ENCODE measurements around the gene CENPT.
A peak's percentile ranks its signal among the peaks of the same experiment; 100 is the strongest.
"Not testable (repeated sequence)": the region's sequence is repeated elsewhere in the genome, so short reads cannot be mapped to it uniquely, and the experiment has no call there.

The CENPT gene

GRCh38 chr16:67868290-67868689 lies 20.8 kb upstream of the CENPT start:
- H3K4me2 ChIP-seq (ENCODE audit: insufficient read depth, low read length, poor library complexity, severe bottlenecking), result no peak overlapping the region
- no peak overlapping the region for H3K23ac ChIP-seq (ENCODE audit: low read depth, low read length, poor library complexity)
- H2AFZ ChIP-seq (ENCODE audit: low read length), result no peak overlapping the region
- H3K4me3 ChIP-seq (ENCODE audit: low read length in 2 of 2), result peak overlapping the region in 1 of 2 donors; percentile 13
- peaks cover 0 to 6% of the 10 kb centered on the region in 2 donors for H3K4me1 ChIP-seq (ENCODE audit: control insufficient read depth in 2 of 2, insufficient read depth in 1 of 2, low read depth in 1 of 2, low read length in 2 of 2)
- no peak for DNase-seq (ENCODE audit: low spot score)
- WGBS, 2 donors (ENCODE audit: extremely low coverage in 2 of 2, insufficient read length in 2 of 2, insufficient replicate concordance in 1 of 2), result no CpG with 5 or more reads among the region's 6 CpGs
- H3K9me3 ChIP-seq (replicated peaks in 1 of 2; ENCODE audit: control insufficient read depth in 2 of 2, insufficient read depth in 1 of 2, low read depth in 1 of 2, low read length in 2 of 2), result no peaks in the 10 kb centered on the region
- H4K91ac ChIP-seq (ENCODE audit: low read depth, low read length, poor library complexity), result peak overlapping the region; percentile 35
- H3K79me1 ChIP-seq (ENCODE audit: low read depth, low read length), result peaks cover 3% of the 10 kb centered on the region
- H3K36me3 ChIP-seq (replicated peaks in 1 of 2; ENCODE audit: control insufficient read depth in 2 of 2, insufficient read depth in 2 of 2, low read length in 2 of 2), result peaks cover 32 to 87% of the 10 kb centered on the region in 2 donors
- no peak overlapping the region for H3K4ac ChIP-seq (ENCODE audit: low read length)
- H2BK5ac ChIP-seq (ENCODE audit: low read length), result no peak overlapping the region
- no peak overlapping the region for H2AK5ac ChIP-seq (ENCODE audit: low read depth, low read length)
- H3K27ac ChIP-seq (replicated peaks; ENCODE audit: low read length), result no peak overlapping the region
- no peak overlapping the region for H3K14ac ChIP-seq (ENCODE audit: low read length)
- no peak overlapping the region for H3K18ac ChIP-seq (ENCODE audit: low read length)
- H3K9ac ChIP-seq (ENCODE audit: low read depth, low read length, poor library complexity), result no peak overlapping the region
- H3K27me3 ChIP-seq (ENCODE audit: control insufficient read depth in 3 of 3, insufficient read depth in 3 of 3, low read depth in 1 of 3, low read length in 3 of 3), result no peaks in the 10 kb centered on the region
- no peak overlapping the region for H4K8ac ChIP-seq (ENCODE audit: low read depth, low read length)
- no peak overlapping the region for H2BK12ac ChIP-seq (ENCODE audit: low read length)
- H2BK15ac ChIP-seq (ENCODE audit: low read length), result no peak overlapping the region
- no peak overlapping the region for H2BK120ac ChIP-seq (ENCODE audit: low read depth, low read length)

- Histone ChIP-seq H3K14ac (ENCODE audit: low read length) (no peak overlapping the region), H3K9ac (ENCODE audit: low read depth, low read length, poor library complexity) (no peak overlapping the region), H3K79me1 (ENCODE audit: low read depth, low read length) (peaks cover 15% of the 10 kb centered on the region), H2BK15ac (ENCODE audit: low read length) (no peak overlapping the region), H2BK12ac (ENCODE audit: low read length) (no peak overlapping the region), H3K27me3 (ENCODE audit: control insufficient read depth in 3 of 3, insufficient read depth in 3 of 3, low read depth in 1 of 3, low read length in 3 of 3) (no peaks in the 10 kb centered on the region), H2AFZ (ENCODE audit: low read length) (no peak overlapping the region), H3K4ac (ENCODE audit: low read length) (no peak overlapping the region), H2BK120ac (ENCODE audit: low read depth, low read length) (no peak overlapping the region), H3K23ac (ENCODE audit: low read depth, low read length, poor library complexity) (no peak overlapping the region), H3K4me2 (ENCODE audit: insufficient read depth, low read length, poor library complexity, severe bottlenecking) (no peak overlapping the region), H4K8ac (ENCODE audit: low read depth, low read length) (no peak overlapping the region), H3K27ac (replicated peaks; ENCODE audit: low read length) (no peak overlapping the region), H3K9me3 (replicated peaks in 1 of 2; ENCODE audit: control insufficient read depth in 2 of 2, insufficient read depth in 1 of 2, low read depth in 1 of 2, low read length in 2 of 2) (no peaks in the 10 kb centered on the region), H3K36me3 (replicated peaks in 1 of 2; ENCODE audit: control insufficient read depth in 2 of 2, insufficient read depth in 2 of 2, low read length in 2 of 2) (peaks cover 36 to 95% of the 10 kb centered on the region in 2 donors), H2BK5ac (ENCODE audit: low read length) (no peak overlapping the region), H2AK5ac (ENCODE audit: low read depth, low read length) (no peak overlapping the region), H4K91ac (ENCODE audit: low read depth, low read length, poor library complexity) (no peak overlapping the region), H3K4me3 (ENCODE audit: low read length in 2 of 2) (no peak overlapping the region), H3K4me1 (ENCODE audit: control insufficient read depth in 2 of 2, insufficient read depth in 1 of 2, low read depth in 1 of 2, low read length in 2 of 2) (peaks cover 0 to 5% of the 10 kb centered on the region in 2 donors), H3K18ac (ENCODE audit: low read length) (no peak overlapping the region)
- DNase-seq (ENCODE audit: low spot score), result no peak
- WGBS, 2 donors (ENCODE audit: extremely low coverage in 2 of 2, insufficient read length in 2 of 2, insufficient replicate concordance in 1 of 2), result no CpG with 5 or more reads among the region's 2 CpGs
These were observed 17.8 kb upstream of the CENPT start for GRCh38 chr16:67865318-67865717.

- no peak overlapping the region for H3K4me3 ChIP-seq (ENCODE audit: low read length in 2 of 2)
- H2BK15ac ChIP-seq (ENCODE audit: low read length), result no peak overlapping the region
- H3K4me1 ChIP-seq (ENCODE audit: control insufficient read depth in 2 of 2, insufficient read depth in 1 of 2, low read depth in 1 of 2, low read length in 2 of 2), result peaks cover 0 to 5% of the 10 kb centered on the region in 2 donors
- H4K91ac ChIP-seq (ENCODE audit: low read depth, low read length, poor library complexity), result no peak overlapping the region
- H3K9ac ChIP-seq (ENCODE audit: low read depth, low read length, poor library complexity), result no peak overlapping the region
- no peak overlapping the region for H2BK5ac ChIP-seq (ENCODE audit: low read length)
- no peak overlapping the region for H2BK120ac ChIP-seq (ENCODE audit: low read depth, low read length)
- no peak overlapping the region for H4K8ac ChIP-seq (ENCODE audit: low read depth, low read length)
- no peak overlapping the region for H3K18ac ChIP-seq (ENCODE audit: low read length)
- DNase-seq (ENCODE audit: low spot score), result no peak
- no peak overlapping the region for H3K27ac ChIP-seq (replicated peaks; ENCODE audit: low read length)
- H3K23ac ChIP-seq (ENCODE audit: low read depth, low read length, poor library complexity), result no peak overlapping the region
- no peak overlapping the region for H2AFZ ChIP-seq (ENCODE audit: low read length)
- H3K36me3 ChIP-seq (replicated peaks in 1 of 2; ENCODE audit: control insufficient read depth in 2 of 2, insufficient read depth in 2 of 2, low read length in 2 of 2), result peaks cover 31 to 91% of the 10 kb centered on the region in 2 donors
- H3K4me2 ChIP-seq (ENCODE audit: insufficient read depth, low read length, poor library complexity, severe bottlenecking), result no peak overlapping the region
- H3K27me3 ChIP-seq (ENCODE audit: control insufficient read depth in 3 of 3, insufficient read depth in 3 of 3, low read depth in 1 of 3, low read length in 3 of 3), result no peaks in the 10 kb centered on the region
- H3K14ac ChIP-seq (ENCODE audit: low read length), result no peak overlapping the region
- H2BK12ac ChIP-seq (ENCODE audit: low read length), result no peak overlapping the region
- H3K9me3 ChIP-seq (replicated peaks in 1 of 2; ENCODE audit: control insufficient read depth in 2 of 2, insufficient read depth in 1 of 2, low read depth in 1 of 2, low read length in 2 of 2), result no peaks in the 10 kb centered on the region
- H2AK5ac ChIP-seq (ENCODE audit: low read depth, low read length), result no peak overlapping the region
- H3K4ac ChIP-seq (ENCODE audit: low read length), result no peak overlapping the region
- peaks cover 15% of the 10 kb centered on the region for H3K79me1 ChIP-seq (ENCODE audit: low read depth, low read length)
- WGBS, 2 donors (ENCODE audit: extremely low coverage in 2 of 2, insufficient read length in 2 of 2, insufficient replicate concordance in 1 of 2), result no CpG with 5 or more reads among the region's 2 CpGs
These were observed 17.1 kb upstream of the CENPT start for GRCh38 chr16:67864594-67864993.

GRCh38 chr16:67864044-67864443 lies 16.6 kb upstream of the CENPT start:
- peaks cover 31 to 92% of the 10 kb centered on the region in 2 donors for H3K36me3 ChIP-seq (replicated peaks in 1 of 2; ENCODE audit: control insufficient read depth in 2 of 2, insufficient read depth in 2 of 2, low read length in 2 of 2)

More at GRCh38 chr16:67864044-67864443, 16.6 kb upstream of the CENPT start:
- not testable (repeated sequence) for H3K4me2 ChIP-seq (ENCODE audit: insufficient read depth, low read length, poor library complexity, severe bottlenecking); H4K91ac ChIP-seq (ENCODE audit: low read depth, low read length, poor library complexity); H3K4ac ChIP-seq (ENCODE audit: low read length); H3K14ac ChIP-seq (ENCODE audit: low read length); H2BK15ac ChIP-seq (ENCODE audit: low read length); H3K27me3 ChIP-seq (ENCODE audit: control insufficient read depth in 3 of 3, insufficient read depth in 3 of 3, low read depth in 1 of 3, low read length in 3 of 3); H3K9me3 ChIP-seq (replicated peaks in 1 of 2; ENCODE audit: control insufficient read depth in 2 of 2, insufficient read depth in 1 of 2, low read depth in 1 of 2, low read length in 2 of 2); H3K4me1 ChIP-seq (ENCODE audit: control insufficient read depth in 2 of 2, insufficient read depth in 1 of 2, low read depth in 1 of 2, low read length in 2 of 2); H3K23ac ChIP-seq (ENCODE audit: low read depth, low read length, poor library complexity); H3K27ac ChIP-seq (replicated peaks; ENCODE audit: low read length); H3K9ac ChIP-seq (ENCODE audit: low read depth, low read length, poor library complexity); H3K18ac ChIP-seq (ENCODE audit: low read length); H2BK12ac ChIP-seq (ENCODE audit: low read length); H2BK5ac ChIP-seq (ENCODE audit: low read length); H3K4me3 ChIP-seq (ENCODE audit: low read length in 2 of 2); DNase-seq (ENCODE audit: low spot score); H4K8ac ChIP-seq (ENCODE audit: low read depth, low read length); H2BK120ac ChIP-seq (ENCODE audit: low read depth, low read length); H2AFZ ChIP-seq (ENCODE audit: low read length); H2AK5ac ChIP-seq (ENCODE audit: low read depth, low read length)
- WGBS, 2 donors (ENCODE audit: extremely low coverage in 2 of 2, insufficient read length in 2 of 2, insufficient replicate concordance in 1 of 2), result no CpG with 5 or more reads among the region's 6 CpGs
- peaks cover 15% of the 10 kb centered on the region for H3K79me1 ChIP-seq (ENCODE audit: low read depth, low read length)

Measured in neuronal stem cell (in vitro differentiated cells).